GM18951 (cell line): Measurements from ENCODE around the gene FTSJ1.

Source experiments
- POLR2A ChIP-seq: IDR thresholded peaks from 4 replicates; pipeline ENCODE4 v1.6.1; 2011; ENCODE audit warnings: mild to moderate bottlenecking; ENCODE audit not compliant: insufficient read length, insufficient read depth; ENCODE audit errors: extremely low read depth
- in situ Hi-C: fragments of 300-500 bp; cut with MboI; formaldehyde crosslinking; loops from one replicate; pipeline ENCODE4 v1.12.0; 2022; ENCODE audit warnings: low sequenced_read_pairs, mixed read lengths, inconsistent platforms; ENCODE audit not compliant: unreplicated experiment

The FTSJ1 gene

GRCh38 chrX:48465336-48465933 is 10.6 kb upstream of the FTSJ1 start:
- in situ Hi-C loops, result no loop called here

GRCh38 chrX:48466696-48467095 is 9.3 kb upstream of the FTSJ1 start:
- no peak for TF ChIP-seq POLR2A
- in situ Hi-C loops, result no loop called here

More at GRCh38 chrX:48465336-48465933, 10.6 kb upstream of the FTSJ1 start:
- no peak for TF ChIP-seq POLR2A

- in situ Hi-C loops, result no loop called here
- TF ChIP-seq POLR2A, result no peak
Observed at GRCh38 chrX:48467281-48467761, 8.7 kb upstream of the FTSJ1 start.

- peak; percentile 11 for TF ChIP-seq POLR2A
- in situ Hi-C loops, result no loop called here
Observed at GRCh38 chrX:48468247-48468671, 7.7 kb upstream of the FTSJ1 start.

GRCh38 chrX:48468693-48469691 is 7.0 kb upstream of the FTSJ1 start:
- in situ Hi-C loops, result no loop called here
- TF ChIP-seq POLR2A, result peak; percentile 38

- no peak for TF ChIP-seq POLR2A
Observed at GRCh38 chrX:48470110-48470832, 5.7 kb upstream of the FTSJ1 start, which contains the start of gene SLC38A5. Gene SLC38A5 (minus strand): TSS chrX:48470260. CDS start chrX:48467924, 2,336 bp downstream.

GRCh38 chrX:48470833-48471118 is 5.2 kb upstream of the FTSJ1 start:
- in situ Hi-C loops, result no loop called here
- no peak for TF ChIP-seq POLR2A

More at GRCh38 chrX:48470110-48470832, 5.7 kb upstream of the FTSJ1 start, which contains the start of gene SLC38A5:
- in situ Hi-C loops, result no loop called here

- in situ Hi-C loops, result no loop called here
- TF ChIP-seq POLR2A, result no peak
Observed at GRCh38 chrX:48471504-48471903, 4.5 kb upstream of the FTSJ1 start.

- TF ChIP-seq POLR2A, result no peak
- in situ Hi-C loops, result no loop called here
Observed at GRCh38 chrX:48472225-48472624, 3.8 kb upstream of the FTSJ1 start.

- in situ Hi-C loops, result no loop called here
- no peak for TF ChIP-seq POLR2A
Observed at GRCh38 chrX:48472851-48473703, 2.9 kb upstream of the FTSJ1 start.

GRCh38 chrX:48473704-48473990 is 2.4 kb upstream of the FTSJ1 start:
- in situ Hi-C loops, result no loop called here
- TF ChIP-seq POLR2A, result no peak

GRCh38 chrX:48474127-48474526 is 1.9 kb upstream of the FTSJ1 start:
- no peak for TF ChIP-seq POLR2A
- in situ Hi-C loops, result no loop called here

- in situ Hi-C loops, result no loop called here
Observed at GRCh38 chrX:48474581-48474980, 1.4 kb upstream of the FTSJ1 start.

GRCh38 chrX:48475296-48475695 is 703 bp upstream of the FTSJ1 start:
- TF ChIP-seq POLR2A, result no peak
- in situ Hi-C loops, result no loop called here

More at GRCh38 chrX:48474581-48474980, 1.4 kb upstream of the FTSJ1 start:
- no peak for TF ChIP-seq POLR2A
